Stimulated activated CD8-positive, alpha-beta memory T cell treated with anti-CD3 and anti-CD28 coated beads, Interleukin-12 subunit alpha, Interleukin-12 subunit beta, amount 100 ng/mL, for 24 hours (primary cell): ENCODE measurements around the gene PSMF1.
"Not testable (repeated sequence)": the region's sequence is repeated elsewhere in the genome, so short reads cannot be mapped to it uniquely, and the experiment has no call there.

Experiments
- DNase-seq: peaks from one replicate; pipeline ENCODE4 v3.0.0-alpha.2; 2020; ENCODE audit errors: extremely low read depth

The PSMF1 gene

DNA sequence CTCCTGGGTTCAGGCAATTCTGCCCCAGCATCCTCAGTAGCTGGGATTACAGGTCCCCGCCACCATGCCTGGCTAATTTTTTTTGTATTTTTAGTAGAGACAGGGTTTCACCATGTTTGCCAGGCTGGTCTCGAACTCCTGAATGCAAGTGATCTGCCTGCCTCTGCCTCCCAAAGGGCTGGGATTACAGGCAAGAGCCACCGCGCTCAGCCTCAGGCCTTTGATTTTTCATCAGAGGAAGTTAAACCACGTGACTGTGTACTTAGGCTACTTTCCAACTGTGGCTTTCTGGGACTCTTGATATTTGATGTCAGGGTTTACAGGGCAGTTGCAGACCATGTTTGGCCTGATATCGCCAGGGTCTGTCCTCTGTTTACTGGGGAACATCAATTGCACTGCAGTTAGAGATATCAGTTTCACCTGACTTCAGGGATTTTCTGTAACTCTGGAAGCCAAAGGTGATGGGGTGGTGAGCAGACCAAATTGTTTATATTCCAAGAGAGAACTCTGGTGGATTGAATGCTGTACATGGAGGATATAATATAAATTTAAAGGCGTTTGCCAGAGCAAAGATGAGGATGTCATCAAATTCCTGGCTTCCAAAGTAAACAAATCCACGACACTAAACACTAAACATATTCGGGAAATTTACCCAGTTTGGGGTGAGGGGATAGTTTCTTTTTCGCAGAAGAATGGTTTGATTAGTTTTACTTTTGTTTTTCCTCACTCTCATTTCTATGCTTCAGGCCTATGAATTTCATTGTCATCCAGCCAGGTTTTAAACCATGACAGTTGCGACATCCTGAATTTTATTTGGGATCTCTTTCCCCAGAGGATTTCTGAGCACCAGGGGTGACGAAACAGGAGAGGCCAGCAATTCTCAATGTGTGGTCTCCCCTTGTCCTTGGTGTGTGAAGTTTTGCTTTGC lies 4.2 kb downstream of the PSMF1 start:
- no peak for DNase-seq

DNA sequence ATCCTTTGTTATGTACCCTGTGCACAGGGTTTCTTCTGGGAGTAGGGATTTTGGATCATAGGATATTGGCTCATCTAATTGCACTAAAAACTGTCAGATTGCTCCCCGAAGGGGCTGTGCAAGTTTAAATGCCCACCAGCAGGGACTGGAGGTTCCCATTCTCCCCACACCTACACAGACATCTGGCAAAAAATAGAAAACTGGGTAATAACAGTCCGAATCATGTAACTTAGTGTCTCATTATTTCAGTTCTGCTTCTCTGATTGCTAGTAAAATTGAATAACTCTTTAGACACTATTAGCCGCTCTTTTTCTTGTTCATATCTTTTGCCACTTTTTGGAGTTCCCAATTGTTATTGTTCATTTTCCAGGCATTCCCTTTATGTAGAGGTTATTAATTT lies 5.3 kb downstream of the PSMF1 start:
- DNase-seq, result no peak

DNA sequence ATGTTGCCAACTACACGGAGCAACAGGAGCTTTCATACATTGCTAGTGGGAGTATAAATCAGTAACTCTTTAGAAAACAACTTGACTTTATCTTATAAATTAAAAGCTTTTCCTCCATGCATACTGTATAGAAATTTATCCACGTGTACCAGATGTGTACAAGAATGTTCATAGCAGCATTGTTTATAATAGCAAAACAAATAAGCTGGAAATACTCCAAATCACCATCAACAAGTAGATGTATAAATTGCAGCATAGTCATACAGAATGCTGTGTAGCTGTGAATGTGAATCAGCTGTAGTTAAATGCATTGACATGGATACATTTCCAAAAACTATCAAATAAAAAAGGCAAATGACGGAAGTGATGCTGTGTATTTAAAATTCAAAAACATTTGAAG lies 6.0 kb downstream of the PSMF1 start:
- DNase-seq, result no peak

DNA sequence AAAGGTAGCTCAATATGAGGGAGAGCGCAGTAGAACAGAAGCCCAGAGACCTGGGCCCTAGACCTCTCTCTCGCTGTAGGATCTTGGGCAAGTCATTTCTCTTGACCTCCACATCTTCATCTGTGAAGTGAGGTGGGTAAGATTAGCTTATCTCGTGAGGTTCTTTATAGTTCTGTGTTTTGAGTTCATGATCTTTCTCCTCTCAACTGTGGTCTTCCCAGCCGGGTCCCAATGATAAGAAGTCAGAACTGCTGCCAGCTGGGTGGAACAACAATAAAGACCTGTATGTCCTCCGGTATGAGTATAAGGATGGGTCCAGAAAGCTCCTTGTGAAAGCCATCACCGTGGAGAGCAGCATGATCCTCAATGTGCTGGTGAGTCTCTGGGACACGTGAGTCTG lies 6.9 kb downstream of the PSMF1 start:
- no peak for DNase-seq

DNA sequence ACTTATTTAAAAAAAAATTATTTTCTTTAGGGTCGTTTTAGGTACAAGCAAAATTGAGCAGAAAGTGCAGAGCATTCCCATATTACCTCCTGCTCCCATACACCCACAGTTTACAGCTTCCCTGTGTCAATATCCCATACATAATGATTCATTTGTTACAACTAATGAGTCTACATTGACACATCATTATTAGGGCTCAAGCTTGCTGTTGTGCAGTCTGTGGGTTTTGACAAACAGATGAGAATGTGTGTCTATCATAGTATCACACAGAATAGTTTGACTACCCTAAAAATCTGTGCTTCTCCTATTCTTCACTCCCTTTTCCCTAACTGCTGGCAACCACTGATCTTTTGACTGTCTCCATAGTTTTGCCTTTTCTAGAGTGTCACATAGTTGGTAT lies 9.4 kb downstream of the PSMF1 start:
- no peak for DNase-seq

DNA sequence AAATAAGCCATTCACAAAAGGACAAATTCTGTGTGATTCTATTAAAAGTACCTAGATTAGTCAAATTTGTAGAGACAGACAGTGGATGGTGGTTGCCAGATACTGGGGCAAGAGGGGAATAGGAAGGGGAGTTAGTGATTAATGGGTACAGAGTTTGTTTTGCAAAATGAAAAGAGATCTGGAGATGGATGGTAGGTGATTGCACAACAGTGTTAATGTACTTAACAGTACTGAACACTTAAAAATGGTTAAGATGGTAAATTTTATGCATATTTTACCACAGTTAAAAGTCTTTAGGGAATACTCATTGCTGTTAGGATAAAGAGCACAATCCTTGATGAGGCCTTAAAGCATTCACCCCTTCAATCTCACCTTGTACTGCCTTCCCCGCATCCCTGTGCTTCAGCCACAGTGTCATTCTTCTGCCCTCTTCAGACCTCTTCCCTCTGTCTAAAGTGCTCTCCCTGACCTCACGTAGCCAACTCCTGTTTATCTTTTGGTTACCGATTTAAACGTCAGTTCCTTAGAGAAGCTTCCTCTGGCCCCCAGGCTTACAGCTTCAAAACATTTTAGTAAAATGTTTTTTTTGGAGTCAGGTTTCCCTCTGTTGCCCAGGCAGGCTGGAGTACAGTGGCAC lies 11.8 kb downstream of the PSMF1 start:
- no peak for DNase-seq

DNA sequence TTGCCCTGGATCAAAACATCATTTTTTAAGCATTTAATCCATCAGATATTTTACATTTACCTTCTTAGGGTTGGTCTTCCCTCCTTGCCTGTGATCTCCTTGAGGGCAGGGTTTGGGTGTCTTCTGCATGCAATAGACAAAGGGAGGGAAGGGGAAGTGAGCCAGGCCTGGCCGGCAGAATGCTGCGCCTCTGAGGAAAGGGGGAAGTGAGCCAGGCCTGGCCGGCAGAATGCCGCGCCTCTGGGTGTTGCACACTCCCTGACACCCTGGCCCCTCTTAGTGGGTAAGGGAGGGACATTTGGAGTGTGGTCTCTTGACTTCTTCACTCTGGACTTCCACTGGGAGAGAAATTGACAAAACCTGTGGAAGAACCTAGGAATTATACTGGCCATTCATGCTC lies 12.4 kb downstream of the PSMF1 start:
- DNase-seq, result no peak

DNA sequence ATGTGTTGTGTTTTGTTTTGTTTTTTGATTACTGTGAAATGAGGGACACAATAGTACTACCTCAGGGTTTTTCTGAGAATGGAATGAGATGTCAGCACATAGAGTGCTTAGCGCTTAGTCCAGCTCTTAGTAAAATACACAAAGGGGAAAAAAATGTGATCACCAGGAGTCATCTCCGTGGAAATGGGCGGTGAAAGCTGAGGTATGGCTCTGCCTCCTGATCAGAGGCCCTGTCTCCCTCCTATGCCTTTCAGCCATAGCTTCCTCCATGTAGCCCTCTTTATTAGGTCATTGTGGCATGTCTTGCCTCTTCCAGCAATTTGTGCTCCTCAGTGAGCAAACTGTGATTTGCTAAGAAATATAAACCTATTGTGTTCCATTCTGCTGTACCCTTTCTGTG lies 13.0 kb downstream of the PSMF1 start:
- DNase-seq, result no peak

DNA sequence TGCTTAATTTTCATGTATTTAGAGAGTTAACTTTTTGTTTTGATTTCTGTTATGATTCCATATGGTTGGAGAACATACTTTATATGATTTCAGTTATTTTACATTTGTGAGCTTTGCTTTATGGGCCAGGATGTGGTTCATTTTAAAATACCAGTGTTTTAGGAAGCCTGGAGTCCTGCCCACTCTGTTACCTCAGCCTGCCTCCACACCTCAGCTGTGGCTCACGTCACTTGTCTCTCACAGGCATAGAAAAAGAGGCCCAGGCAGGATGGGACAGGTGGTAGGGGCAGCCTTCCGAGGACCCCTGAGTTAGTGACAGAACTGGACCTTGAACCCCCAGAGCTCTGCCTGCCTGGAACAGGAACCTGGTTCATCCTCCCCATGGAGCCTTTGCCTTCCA lies 16.0 kb downstream of the PSMF1 start:
- no peak for DNase-seq

DNA sequence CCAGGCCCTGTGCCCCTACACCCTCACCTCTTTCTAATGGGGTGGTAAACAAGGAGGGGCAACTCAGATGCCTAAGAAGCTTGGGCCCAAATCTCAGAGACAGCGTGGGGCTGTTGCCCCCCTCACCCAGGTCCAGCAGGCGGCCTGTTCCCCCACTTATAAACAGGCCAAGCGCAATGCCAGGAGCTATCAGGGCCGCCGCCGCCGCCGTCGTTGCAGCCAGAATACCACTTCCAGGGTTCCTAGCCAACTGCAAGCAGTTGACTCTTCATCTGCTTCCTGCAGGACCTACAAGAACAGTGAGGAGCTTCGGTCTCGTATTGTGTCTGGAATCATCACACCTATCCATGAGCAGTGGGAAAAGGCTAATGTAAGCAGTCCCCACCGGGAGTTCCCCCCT lies 16.4 kb downstream of the PSMF1 start:
- DNase-seq, result no peak

DNA sequence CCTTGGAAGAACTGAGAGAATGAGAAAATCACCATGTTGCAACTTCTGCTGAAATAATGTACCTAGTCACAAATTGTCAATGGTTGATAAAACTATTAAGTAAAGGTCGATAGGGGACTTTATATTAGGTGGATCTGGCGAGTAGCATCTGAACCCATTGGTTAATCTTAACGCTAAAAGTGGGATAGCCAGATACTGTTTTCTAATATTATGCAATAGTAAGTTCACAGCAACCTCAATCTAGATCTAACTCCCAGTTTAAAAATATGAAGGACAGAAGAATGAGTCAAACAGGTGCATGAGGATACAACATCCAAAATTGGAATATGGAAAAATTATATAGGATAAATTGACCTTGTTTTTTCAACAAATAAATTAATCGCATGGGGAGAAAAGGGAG lies 18.8 kb downstream of the PSMF1 start:
- no peak for DNase-seq

DNA sequence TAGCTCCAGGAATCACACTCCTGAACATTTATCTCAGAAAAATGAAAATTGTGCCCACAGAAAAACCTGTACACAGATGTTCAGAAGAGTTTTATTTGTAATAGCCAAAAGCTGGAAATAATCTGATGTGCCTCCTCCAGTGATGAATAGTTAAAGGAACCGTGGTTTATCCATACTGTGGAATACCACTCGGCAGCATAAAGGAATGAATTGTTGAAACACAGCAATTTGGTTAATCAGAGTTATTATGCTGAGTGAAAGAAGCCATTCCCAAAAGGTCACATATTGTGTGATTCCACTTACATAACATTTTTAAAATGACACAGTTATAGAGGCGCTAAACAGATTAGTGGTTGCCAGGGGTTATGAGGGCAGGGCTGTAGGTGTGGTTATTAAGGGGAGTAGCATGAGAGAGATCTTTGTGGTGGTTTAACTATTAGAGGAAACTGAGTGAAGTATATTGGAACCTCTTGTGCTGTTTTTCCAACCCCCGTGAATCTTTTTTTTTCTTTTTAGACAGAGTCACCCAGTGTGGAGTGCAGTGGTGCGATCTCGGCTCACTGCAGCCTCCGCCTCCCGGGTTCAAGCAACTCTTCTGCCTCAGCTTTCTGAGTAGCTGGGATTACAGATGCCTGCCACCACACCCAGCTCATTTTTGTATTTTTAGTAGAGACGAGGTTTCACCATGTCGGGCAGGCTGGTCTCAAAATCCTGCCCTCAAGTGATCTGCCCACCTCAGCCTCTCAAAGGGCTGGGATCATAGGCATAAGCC lies 26.2 kb downstream of the PSMF1 start:
- no peak for DNase-seq

DNA sequence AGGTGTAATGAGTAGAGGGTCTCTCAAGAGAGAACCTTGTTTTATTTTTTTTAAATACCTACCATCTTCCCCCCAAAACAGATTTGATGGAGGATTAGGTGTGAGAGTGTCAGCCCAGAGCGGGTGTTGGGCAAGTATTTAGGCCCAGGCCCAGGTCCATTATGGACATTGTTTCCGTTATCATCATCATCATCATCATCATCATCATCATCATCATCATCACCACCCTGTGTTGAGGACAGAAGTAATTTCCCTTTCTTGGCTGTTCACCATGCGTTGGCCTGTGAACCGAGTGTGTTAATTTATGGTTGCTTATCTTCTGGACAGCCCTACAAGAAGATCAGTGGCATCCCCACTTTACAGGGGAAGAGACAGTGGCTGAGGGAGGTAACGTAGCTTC lies 28.6 kb downstream of the PSMF1 start:
- DNase-seq, result no peak

DNA sequence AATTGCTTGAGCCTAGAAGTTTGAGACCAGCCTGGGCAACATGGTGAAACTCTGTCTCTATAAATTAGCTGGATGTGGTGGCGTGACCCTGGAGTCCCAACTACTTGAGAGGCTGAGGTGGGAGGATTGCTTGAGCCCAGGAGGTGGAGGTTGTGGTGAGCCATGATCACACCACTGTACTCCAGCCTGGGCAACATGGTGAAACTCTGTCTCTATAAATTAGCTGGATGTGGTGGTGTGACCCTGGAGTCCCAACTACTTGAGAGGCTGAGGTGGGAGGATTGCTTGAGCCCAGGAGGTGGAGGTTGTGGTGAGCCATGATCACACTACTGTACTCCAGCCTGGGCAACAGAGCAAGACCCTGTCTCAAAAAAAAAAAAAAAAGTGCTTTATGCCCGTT lies 31.4 kb downstream of the PSMF1 start:
- DNase-seq, result not testable (repeated sequence)

DNA sequence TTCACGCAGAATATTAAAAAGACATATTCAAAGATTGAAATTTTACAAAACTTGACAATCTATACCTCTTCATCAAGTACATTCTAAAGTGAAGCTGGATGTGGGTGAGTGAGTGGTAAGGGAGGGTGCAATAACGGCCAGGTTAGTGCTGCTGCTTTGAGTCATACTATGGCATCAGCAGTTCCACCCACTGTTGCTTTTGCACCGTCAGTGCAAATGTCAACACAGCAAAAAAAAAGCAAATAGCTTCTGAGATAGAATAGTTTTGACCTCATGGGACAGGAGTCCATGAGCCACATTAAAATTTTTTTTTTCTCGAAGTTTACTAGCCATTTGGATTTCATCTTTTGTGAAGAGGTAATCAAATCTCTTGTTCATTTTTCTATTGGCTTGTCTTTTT lies 31.8 kb downstream of the PSMF1 start:
- no peak for DNase-seq

DNA sequence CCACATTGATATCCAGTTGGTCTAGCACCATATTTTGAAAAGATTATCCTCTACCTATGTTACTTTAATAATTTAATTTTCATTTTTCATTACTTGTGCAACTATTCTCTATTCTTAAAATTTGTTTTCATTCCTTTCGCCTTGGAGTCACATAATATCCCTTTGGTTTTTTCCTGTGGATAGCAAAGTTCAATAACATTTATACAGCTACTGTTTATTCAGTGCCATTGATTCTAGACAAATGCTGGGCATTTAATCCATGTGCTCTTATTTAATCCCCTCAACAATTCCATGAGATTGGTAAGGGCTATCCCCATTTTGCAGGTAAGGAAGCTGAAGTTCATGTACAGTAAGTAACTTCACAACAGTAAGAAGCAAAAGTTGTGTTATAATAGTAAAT lies 32.6 kb downstream of the PSMF1 start:
- DNase-seq, result no peak

DNA sequence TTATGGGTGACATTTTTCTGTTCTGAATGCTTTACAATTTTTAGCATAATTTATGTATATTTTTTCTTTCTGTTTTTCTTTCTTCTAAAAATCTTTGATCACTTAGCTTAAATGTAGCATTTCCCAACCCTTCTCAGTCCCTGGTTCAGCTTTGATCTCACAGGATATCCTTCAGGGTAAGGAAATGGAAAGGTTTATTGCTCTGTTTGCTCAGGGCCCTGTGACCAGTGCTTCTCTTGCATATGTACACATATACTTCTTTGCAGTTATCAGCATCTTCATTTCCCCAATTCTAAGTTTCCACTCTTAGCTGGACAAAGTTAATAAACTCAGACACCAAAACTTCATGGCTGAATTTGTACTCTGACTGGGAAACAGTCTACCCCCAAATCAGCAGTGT lies 35.8 kb downstream of the PSMF1 start:
- DNase-seq, result no peak

DNA sequence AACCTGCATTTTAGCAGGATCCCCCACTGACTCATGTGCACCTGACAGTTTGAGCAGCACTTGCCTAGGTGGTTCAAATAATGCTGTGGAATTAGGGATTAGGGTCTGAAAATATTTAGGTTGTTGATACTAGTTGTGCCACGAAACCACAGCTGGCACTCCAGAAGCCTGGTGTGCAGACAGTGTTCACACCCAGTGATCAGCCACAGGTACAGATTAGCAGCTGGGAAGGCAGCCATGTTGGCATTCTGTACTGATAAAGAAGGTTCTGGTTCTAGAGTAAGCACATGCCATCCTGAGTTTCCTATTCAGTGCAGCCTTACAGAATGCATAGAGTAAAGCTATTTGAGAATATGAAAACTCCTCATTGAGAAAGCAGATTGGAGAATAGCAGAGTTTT lies 36.3 kb downstream of the PSMF1 start:
- no peak for DNase-seq

DNA sequence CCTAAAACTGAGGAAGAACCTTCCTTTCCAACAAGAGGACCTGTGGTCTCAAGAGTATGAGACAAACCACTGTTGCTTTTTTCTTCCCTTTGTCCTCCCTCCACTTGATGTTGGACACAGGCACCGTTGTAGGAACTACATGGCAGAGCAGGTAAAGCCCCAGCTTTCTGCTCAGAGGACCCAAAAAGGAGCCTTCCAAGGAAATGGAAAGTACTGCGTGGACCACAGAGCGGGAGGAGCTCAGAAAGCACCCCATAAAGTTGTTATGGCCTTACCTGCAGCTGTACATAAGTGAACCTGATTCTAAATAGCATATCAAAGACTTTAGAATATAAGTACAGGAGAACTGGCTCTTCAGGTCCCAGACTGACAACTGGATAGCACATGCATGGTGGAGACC lies 36.9 kb downstream of the PSMF1 start:
- DNase-seq, result no peak

DNA sequence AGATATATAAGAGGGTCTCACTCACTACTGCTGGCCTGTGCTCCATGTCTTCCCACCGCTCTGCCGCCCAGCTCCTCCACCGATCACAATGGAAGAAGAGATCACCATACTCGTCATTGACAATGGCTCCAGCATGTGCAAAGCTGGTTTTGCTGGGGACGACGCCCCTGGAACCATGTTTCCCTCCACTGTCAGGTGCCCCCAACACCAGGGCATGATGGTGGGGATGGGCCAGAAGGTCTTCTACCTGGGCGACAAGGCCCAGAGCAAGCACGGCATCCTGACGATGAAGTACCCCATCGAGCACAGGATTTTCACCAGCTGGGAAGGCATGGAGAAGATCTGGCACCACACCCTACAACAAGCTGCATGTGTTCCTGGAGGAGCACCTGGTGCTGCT lies 42.1 kb downstream of the PSMF1 start:
- DNase-seq, result no peak

DNA sequence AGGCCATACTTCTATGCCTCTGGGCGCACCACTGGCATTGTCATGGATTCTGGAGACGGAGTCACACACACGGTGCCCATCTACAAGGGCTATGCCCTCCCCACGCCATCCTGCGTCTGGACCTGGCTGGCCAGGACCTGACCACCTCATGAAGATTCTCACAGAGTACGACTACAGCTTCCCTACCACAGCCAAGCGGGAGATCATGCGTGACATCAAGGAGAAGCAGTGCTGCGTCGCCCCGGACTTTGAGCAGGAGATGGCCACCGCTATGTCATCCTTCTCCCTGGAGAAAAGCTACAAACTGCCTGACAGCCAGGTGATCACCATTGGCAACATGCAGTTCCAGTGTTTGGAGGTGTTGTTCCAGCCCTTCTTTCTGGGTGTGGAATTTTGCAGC lies 42.6 kb downstream of the PSMF1 start:
- no peak for DNase-seq

DNA sequence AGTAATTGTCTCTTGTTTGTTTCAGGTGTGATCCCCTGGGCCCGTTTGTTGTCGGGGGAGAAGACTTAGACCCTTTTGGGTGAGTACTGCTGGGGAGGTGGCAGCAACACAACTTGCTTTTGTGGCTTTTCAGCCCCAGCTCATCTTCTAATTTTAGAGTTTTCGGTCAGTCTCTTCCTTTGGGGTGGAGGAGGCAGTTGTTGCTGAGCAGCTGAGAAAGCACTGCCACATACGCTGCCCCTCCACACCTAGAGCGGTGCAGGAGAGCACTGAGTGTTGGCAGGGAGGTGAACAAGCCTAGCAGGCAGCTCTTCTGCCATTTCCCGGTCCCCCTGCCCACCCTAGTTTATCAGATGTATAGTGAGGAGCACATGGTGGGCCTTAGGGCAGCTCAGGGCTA lies 44.7 kb downstream of the PSMF1 start:
- no peak for DNase-seq

DNA sequence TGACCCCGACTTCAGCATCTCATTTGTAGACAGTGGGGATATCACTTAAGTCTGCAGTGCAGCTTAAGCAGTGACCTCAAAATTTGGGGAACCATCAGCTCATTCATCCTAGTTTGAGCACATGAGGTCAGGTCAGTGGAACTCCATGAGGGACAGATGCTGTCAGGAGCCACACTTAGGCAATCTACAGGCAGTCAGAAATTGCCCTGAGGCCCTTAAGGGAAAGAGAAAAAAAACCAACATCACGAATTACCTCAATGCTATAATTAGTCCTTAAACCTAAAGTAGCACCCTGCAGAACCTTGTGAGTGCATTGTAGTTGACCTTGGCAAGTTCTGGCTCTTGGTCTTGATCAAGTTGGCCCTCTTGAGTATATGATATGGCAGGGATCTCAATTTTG lies 45.3 kb downstream of the PSMF1 start:
- DNase-seq, result no peak
